Transverse colon (tissue), 4 donors: ENCODE measurements around the gene EZR. TPM values are rescaled to one million over a fixed set of nuclear protein-coding genes. Genes with fewer than 3 reads are reported as not detected.
A peak's percentile ranks its signal among the peaks of the same experiment; 100 is the strongest.

Experiments used
- DNase-seq: peaks from one replicate; pipeline ENCODE4 v3.0.0-alpha.2; 2019
- H3K27ac ChIP-seq, 4 donors: fragments of 200-600 bp; sonication (generic); 2 replicates each; pipeline ENCODE4 v1.5.1; 2016 to 2018; ENCODE audit warnings: inconsistent platforms in 4 of 4
- H3K27me3 ChIP-seq: fragments of 200-600 bp; sonication (generic); 2 replicates; pipeline ENCODE4 v1.5.1; 2017; ENCODE audit warnings: inconsistent platforms
- H3K36me3 ChIP-seq, 4 donors: fragments of 200-600 bp; sonication (generic); 2 replicates each; pipeline ENCODE4 v1.5.1; 2017 to 2019; ENCODE audit warnings: inconsistent platforms in 4 of 4
- H3K4me1 ChIP-seq, 4 donors: fragments of 200-600 bp; sonication (generic); 2 replicates each; pipeline ENCODE4 v1.5.1; 2017 to 2020; ENCODE audit warnings: inconsistent platforms in 4 of 4
- H3K4me3 ChIP-seq, 4 donors: fragments of 200-600 bp; sonication (generic); 1 replicate in 1 of 4; 2 replicates in 3 of 4; pipeline versions ENCODE4 v1.5.1 to v1.6.1; 2017 to 2019; ENCODE audit warnings: inconsistent platforms in 4 of 4
- H3K9me3 ChIP-seq, 2 donors: fragments of 200-600 bp; sonication (generic); 2 replicates each; pipeline ENCODE4 v1.5.1; 2017 to 2019; ENCODE audit warnings: inconsistent platforms in 2 of 2
- EP300 ChIP-seq: sonication (generic); formaldehyde crosslinking; IDR thresholded peaks from one replicate; pipeline ENCODE4 v1.6.1; 2017; ENCODE audit warnings: antibody characterized with exemption, low read depth
- POLR2A ChIP-seq: fragments of 450-650 bp; IDR thresholded peaks from one replicate; pipeline ENCODE4 v1.6.1; 2016; ENCODE audit warnings: antibody characterized with exemption, mild to moderate bottlenecking, moderate library complexity
- POLR2AphosphoS5 ChIP-seq, 3 donors: sonication (generic); formaldehyde crosslinking; IDR thresholded peaks; one replicate each; pipeline ENCODE4 v1.6.1; 2016; ENCODE audit warnings: antibody characterized with exemption in 3 of 3
- WGBS, 2 donors: methylation state at CpG; one replicate each; pipeline ENCODE4 v1.1.5; 2018; ENCODE audit warnings: low coverage in 1 of 2; 5-methylcytosine and 5-hydroxymethylcytosine counted together
- in situ Hi-C, 4 donors: fragments of 200-750 bp; cut with MboI; loops; one replicate each; pipeline versions ENCODE4 v1.15.0 to v1.15.1; 2017; ENCODE audit warnings: low sequenced_read_pairs in 3 of 4, low pct_ligation_motif_present in 1 of 4, low pct_unique_long_range_greater_than_20kb in 1 of 4
- intact Hi-C: fragments of 100-400 bp; cut with DNase I; formaldehyde crosslinking; loops from one replicate; pipeline ENCODE4 v1.15.1; 2023; ENCODE audit warnings: low total_unique reads
- total RNA-seq, 4 donors: library from RNA; depleted of rRNA; stranded (reverse); fragments of >200 nt; gene quantifications; one replicate each; pipeline ENCODE4 v1.1.0, GENCODE V29; 2016
- TF ChIP-seq, protein P1 (sequence below), 5 experiments: fragments of 200-600 bp in 3 of 5; fragments of 450-650 bp in 2 of 5; sonication (generic) in 3 of 5; IDR thresholded peaks; 1 replicate in 2 of 5; 2 replicates in 3 of 5; pipeline ENCODE4 v1.5.1; 2016 to 2017; ENCODE audit warnings: antibody characterized with exemption in 5 of 5, inconsistent platforms in 3 of 5, mild to moderate bottlenecking in 2 of 5, moderate library complexity in 1 of 5

The EZR gene
- total RNA-seq, 4 donors from 2014 or later = 149 to 430 (median 319) TPM

DNA sequence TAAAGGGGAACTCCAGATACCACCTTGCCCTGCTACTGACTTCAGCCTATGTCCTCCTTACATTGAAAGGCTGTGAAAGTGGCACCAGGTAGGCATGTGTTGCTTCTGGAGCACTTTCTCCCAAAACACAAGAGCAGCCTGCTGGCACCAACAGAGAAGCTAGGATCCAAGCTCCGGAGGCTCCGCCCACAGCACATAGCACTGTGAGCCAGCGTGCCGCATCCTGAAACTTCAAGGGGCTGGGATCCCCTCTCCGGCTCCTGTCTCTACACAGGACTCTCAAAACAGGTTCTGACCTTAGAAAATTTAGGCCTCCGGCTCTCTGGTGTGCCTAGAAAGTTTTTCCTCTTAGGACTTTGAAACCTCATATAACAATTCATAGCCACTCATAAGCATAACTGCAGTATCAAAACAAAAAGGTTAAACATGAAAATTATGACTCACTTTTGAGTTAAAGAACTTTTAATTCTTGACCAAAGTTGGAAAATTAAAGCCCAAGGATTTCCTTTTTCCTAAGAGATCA, 41.1 kb downstream of the EZR start:
- Histone ChIP-seq H3K9me3 (no peaks in the 10 kb centered on the region), H3K27ac (peak overlapping the region; percentile 56 to 71 (median 69)), H3K4me3 (no peak overlapping the region), H3K36me3 (peaks cover 0 to 31% (median 13%) of the 10 kb centered on the region in 4 donors), H3K4me1 (peaks cover 7 to 64% (median 33%) of the 10 kb centered on the region in 4 donors), H3K27me3 (no peaks in the 10 kb centered on the region)
- in situ Hi-C loops = no loop called here
- no peak for TF ChIP-seq POLR2A
- no peak for TF ChIP-seq EP300
- TF ChIP-seq, protein P1, sequence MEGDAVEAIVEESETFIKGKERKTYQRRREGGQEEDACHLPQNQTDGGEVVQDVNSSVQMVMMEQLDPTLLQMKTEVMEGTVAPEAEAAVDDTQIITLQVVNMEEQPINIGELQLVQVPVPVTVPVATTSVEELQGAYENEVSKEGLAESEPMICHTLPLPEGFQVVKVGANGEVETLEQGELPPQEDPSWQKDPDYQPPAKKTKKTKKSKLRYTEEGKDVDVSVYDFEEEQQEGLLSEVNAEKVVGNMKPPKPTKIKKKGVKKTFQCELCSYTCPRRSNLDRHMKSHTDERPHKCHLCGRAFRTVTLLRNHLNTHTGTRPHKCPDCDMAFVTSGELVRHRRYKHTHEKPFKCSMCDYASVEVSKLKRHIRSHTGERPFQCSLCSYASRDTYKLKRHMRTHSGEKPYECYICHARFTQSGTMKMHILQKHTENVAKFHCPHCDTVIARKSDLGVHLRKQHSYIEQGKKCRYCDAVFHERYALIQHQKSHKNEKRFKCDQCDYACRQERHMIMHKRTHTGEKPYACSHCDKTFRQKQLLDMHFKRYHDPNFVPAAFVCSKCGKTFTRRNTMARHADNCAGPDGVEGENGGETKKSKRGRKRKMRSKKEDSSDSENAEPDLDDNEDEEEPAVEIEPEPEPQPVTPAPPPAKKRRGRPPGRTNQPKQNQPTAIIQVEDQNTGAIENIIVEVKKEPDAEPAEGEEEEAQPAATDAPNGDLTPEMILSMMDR (IDR thresholded peaks at IDR 0.05) = no peak
- no peak for TF ChIP-seq POLR2AphosphoS5 (IDR thresholded peaks at IDR 0.05)
- intact Hi-C loops = no loop called here
- WGBS, 2 donors = 45 to 62% methylated on average over 4 to 6 of the region's 6 CpGs
- DNase-seq = peak; percentile 52

- H3K9me3 ChIP-seq = no peaks in the 10 kb centered on the region
- H3K4me1 ChIP-seq = peaks cover 9 to 62% (median 36%) of the 10 kb centered on the region in 4 donors
- WGBS, 2 donors = 98 to 100% methylated on average over 2 to 3 of the region's 3 CpGs
- no peak overlapping the region for H3K4me3 ChIP-seq
- no peaks in the 10 kb centered on the region for H3K27me3 ChIP-seq
- H3K36me3 ChIP-seq = peaks cover 0 to 25% (median 10%) of the 10 kb centered on the region in 4 donors
- H3K27ac ChIP-seq = peak overlapping the region; percentile 56 to 71 (median 69)
- DNase-seq = no peak
- intact Hi-C loops = no loop called here
- TF ChIP-seq POLR2A (no peak), EP300 (no peak), POLR2AphosphoS5 (IDR thresholded peaks at IDR 0.05) (no peak)
- TF ChIP-seq, protein P1 (IDR thresholded peaks at IDR 0.05) = no peak
- in situ Hi-C loops = no loop called here
Measured at GRCh38 chr6:158777510-158777909, 41.7 kb downstream of the EZR start.

- H3K9me3 ChIP-seq = no peaks in the 10 kb centered on the region
- H3K36me3 ChIP-seq = peaks cover 0 to 19% (median 9%) of the 10 kb centered on the region in 4 donors
- H3K27ac ChIP-seq = peak overlapping the region in 2 of 4 donors; percentile 56 to 71
- intact Hi-C loops (no loop called here), in situ Hi-C loops (no loop called here)
- no peak for DNase-seq
- H3K4me1 ChIP-seq = peaks cover 13 to 60% (median 40%) of the 10 kb centered on the region in 4 donors
- H3K27me3 ChIP-seq = no peaks in the 10 kb centered on the region
- 85 to 94% methylated on average over 2 of the region's 2 CpGs for WGBS, 2 donors
- no peak overlapping the region for H3K4me3 ChIP-seq
- TF ChIP-seq POLR2AphosphoS5 (IDR thresholded peaks at IDR 0.05) = no peak
- no peak for TF ChIP-seq EP300
- no peak for TF ChIP-seq POLR2A
- TF ChIP-seq, protein P1 (IDR thresholded peaks at IDR 0.05) = no peak
Measured at GRCh38 chr6:158776737-158777136, 42.4 kb downstream of the EZR start.

GRCh38 chr6:158775832-158776231, 43.3 kb downstream of the EZR start:
- intact Hi-C loops = no loop called here
- Histone ChIP-seq H3K4me3 (no peak overlapping the region), H3K4me1 (peaks cover 13 to 54% (median 36%) of the 10 kb centered on the region in 4 donors), H3K27me3 (no peaks in the 10 kb centered on the region), H3K27ac (peak overlapping the region in 1 of 4 donors; percentile 16), H3K36me3 (peaks cover 0 to 26% (median 8%) of the 10 kb centered on the region in 4 donors), H3K9me3 (no peaks in the 10 kb centered on the region)
- 89 to 100% methylated on average over 1 to 5 of the region's 5 CpGs for WGBS, 2 donors
- in situ Hi-C loops = no loop called here
- DNase-seq = no peak
- TF ChIP-seq EP300 (no peak), POLR2AphosphoS5 (IDR thresholded peaks at IDR 0.05) (no peak), POLR2A (no peak)
- TF ChIP-seq, protein P1 (IDR thresholded peaks at IDR 0.05) = no peak
